H1 (cell line): ENCODE results near the gene NID1. TPM values are rescaled to one million over a fixed set of nuclear protein-coding genes. Genes with fewer than 3 reads are reported as not detected.

Experiments used
- ATF2 ChIP-seq: IDR thresholded peaks from 2 replicates; pipeline ENCODE4 v1.6.1; 2012; ENCODE audit warnings: low read length, inconsistent platforms
- CTCF ChIP-seq, 3 experiments: IDR thresholded peaks; 1 replicate in 2 of 3; 2 replicates in 1 of 3; pipeline versions ENCODE4 v1.5.1 to v1.6.1; 2011; ENCODE audit warnings: low read length in 3 of 3, mild to moderate bottlenecking in 3 of 3, inconsistent platforms in 2 of 3, low read depth in 1 of 3, moderate library complexity in 1 of 3; ENCODE audit not compliant: insufficient read depth in 1 of 3; ENCODE audit errors: control extremely low read depth in 1 of 3
- EGR1 ChIP-seq: IDR thresholded peaks from 2 replicates; pipeline ENCODE4 v1.6.1; 2011; ENCODE audit warnings: low read depth, low read length, borderline replicate concordance
- EZH2 ChIP-seq: fragments of 200-600 bp; sonication (generic); IDR thresholded peaks from 2 replicates; pipeline ENCODE4 v1.7.1; 2012; ENCODE audit warnings: low read depth, mild to moderate bottlenecking, moderate library complexity, low read length, inconsistent platforms; ENCODE audit not compliant: severe bottlenecking
- GABPA ChIP-seq: IDR thresholded peaks from 2 replicates; pipeline ENCODE4 v1.6.1; 2011; ENCODE audit warnings: mild to moderate bottlenecking, low read length, moderate library complexity, borderline replicate concordance; ENCODE audit not compliant: insufficient read depth
- PHF8 ChIP-seq: fragments of 200-600 bp; sonication (generic); conservative IDR thresholded peaks from 2 replicates; pipeline ENCODE4 v1.7.1; 2012; ENCODE audit warnings: low read depth, mild to moderate bottlenecking, inconsistent platforms, low read length, moderate library complexity
- SIX5 ChIP-seq: IDR thresholded peaks from 2 replicates; pipeline ENCODE4 v1.6.1; 2011; ENCODE audit warnings: mild to moderate bottlenecking, low read depth, low read length
- TAF1 ChIP-seq: IDR thresholded peaks from 2 replicates; pipeline ENCODE4 v1.6.1; 2011; ENCODE audit warnings: mild to moderate bottlenecking, low read depth, low read length
- polyA plus RNA-seq, 7 experiments: library from polyadenylated mRNA; depleted of rRNA in 3 of 7; stranded (reverse) in 5 of 7; unstranded in 2 of 7; fragments of >200 nt in 5 of 7; fragments of 200-250 nt in 2 of 7; gene quantifications; 1 replicate in 5 of 7; 2 replicates in 1 of 7; 4 replicates in 1 of 7; pipeline versions ENCODE4 v1.2.1 to v1.2.3, GENCODE V29; 2011 to 2013; ENCODE audit warnings: missing spikeins in 2 of 7, mixed read lengths in 2 of 7
- total RNA-seq: library from RNA; stranded (reverse); fragmentation: NEBNext Ultra II Directional; extraction: Animal tissue kit (Norgen Biotek cat#: 25700); gene quantifications from 2 replicates; pipeline ENCODE4 v1.2.1, GENCODE V29; 2021

Gene NID1
- total and polyA plus RNA-seq, 2 of the 8 experiments (the other 6 are each of a cell fraction or from before 2014, with no cell fraction given) = 20.9 to 25.4 TPM

GRCh38 chr1:236067854-236068454 is 3.1 kb upstream of the NID1 start (continued):
- TF ChIP-seq SIX5 (no peak), PHF8 (no peak), CTCF (IDR thresholded peaks at IDR 0.05; ENCODE audit: control extremely low read depth in 1 of 3, insufficient read depth in 1 of 3, low read depth in 1 of 3, low read length in 3 of 3) (no peak), ATF2 (no peak), EZH2 (no peak), GABPA (no peak), TAF1 (no peak), EGR1 (no peak)
